ENCODE data around the gene ELMOD3. TPM values are rescaled to one million over a fixed set of nuclear protein-coding genes. Genes with fewer than 3 reads are reported as not detected.

Gene ELMOD3
- total RNA-seq, 1 experiment from 2014 or later = 10.3 TPM

DNA sequence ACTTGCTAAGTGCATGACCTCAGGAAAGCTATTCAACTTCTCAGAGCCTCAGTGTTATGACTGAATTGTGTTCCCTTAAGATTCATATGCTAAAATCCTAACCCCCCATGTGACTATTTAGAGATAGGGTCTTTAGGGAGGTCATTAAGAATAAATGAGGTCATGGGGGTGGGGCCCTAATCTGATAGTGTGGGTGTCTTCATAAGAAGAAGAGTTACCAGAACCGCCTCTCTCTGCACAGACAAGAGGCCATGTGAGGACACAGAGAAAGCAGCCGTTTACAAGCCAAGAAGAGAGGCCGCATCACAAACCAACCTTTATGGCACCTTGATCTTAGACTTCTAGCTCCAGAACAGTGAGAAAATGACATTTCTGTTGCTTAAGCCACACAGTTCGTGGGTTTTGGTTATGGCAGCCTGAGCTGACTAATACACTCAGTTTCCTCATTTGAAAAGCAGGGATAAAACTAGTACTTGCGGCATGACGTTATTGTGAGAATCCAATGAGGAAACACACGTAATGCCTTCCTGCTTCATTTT, 73.8 kb downstream of the ELMOD3 start:
- CTCF ChIA-PET = no interaction called here
- H3K4me3 ChIP-seq (ENCODE audit: low read depth, low read length) = no peak overlapping the region
- H3K27me3 ChIP-seq (replicated peaks; ENCODE audit: control insufficient read depth, insufficient read depth, low read length) = no peaks in the 10 kb centered on the region
- Mint-ChIP-seq H3K27ac (ENCODE audit: unreplicated experiment) (no peak overlapping the region), H3K27me3 (ENCODE audit: insufficient read depth, unreplicated experiment) (no peaks in the 10 kb centered on the region), H3K4me3 (ENCODE audit: unreplicated experiment) (no peak overlapping the region), H3K4me1 (ENCODE audit: low read depth, unreplicated experiment) (peaks cover 7% of the 10 kb centered on the region), H3K9me3 (ENCODE audit: unreplicated experiment) (no peaks in the 10 kb centered on the region), H3K36me3 (ENCODE audit: insufficient read depth, unreplicated experiment) (no peaks in the 10 kb centered on the region)
- H3K4me1 ChIP-seq = no peaks in the 10 kb centered on the region
- no peak for DNase-seq
- no peaks in the 10 kb centered on the region for H3K36me3 ChIP-seq (ENCODE audit: control insufficient read depth, insufficient read depth, low read length)
- no TSS peak for BruUV-seq (replicated peaks)
- no peak for TF ChIP-seq CTCF (IDR thresholded peaks at IDR 0.05; ENCODE audit: insufficient read depth in 1 of 2, low read depth in 1 of 2, low read length in 1 of 2, severe bottlenecking in 1 of 2, unreplicated experiment in 1 of 2)
- intact Hi-C loops (cut with micrococcal nuclease; ENCODE audit: unreplicated experiment) = no loop called here
- H3K9me3 ChIP-seq = no peaks in the 10 kb centered on the region
- POLR2A ChIA-PET = no interaction called here

DNA sequence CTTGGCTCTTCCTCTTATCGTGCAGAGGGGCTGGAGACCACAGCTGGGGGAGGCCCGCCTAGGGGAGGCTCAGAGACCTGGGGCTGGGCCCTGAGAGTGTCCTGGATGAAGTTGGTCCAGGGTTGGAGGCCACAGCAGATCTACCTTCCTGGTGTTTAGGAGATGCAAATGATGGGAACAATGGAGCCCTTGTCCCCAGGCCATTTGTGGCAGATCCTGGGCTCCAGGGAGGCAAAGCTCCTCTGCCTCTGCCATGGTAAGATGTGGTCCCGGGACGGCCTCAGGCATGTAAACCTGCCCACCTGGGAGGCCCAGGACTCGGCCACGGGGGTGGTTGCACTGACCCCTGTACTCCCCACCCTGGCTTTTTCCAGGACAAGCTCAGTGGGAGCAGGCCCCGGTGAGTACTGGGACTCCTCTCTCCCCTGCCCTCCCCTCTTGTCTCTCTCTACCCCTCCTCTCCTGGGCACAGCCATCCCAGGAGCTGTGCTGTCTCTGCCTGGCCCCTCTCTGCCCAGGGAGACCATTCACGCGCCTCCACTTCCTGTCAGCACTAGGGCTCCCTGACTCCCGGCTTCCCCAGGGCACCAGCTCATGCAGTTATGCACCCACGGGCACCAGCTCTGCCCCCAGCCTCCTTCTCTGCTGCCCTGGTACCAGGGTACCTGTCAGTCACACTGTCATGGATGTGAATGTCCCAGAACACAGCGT, 74.8 kb downstream of the ELMOD3 start:
- H3K27ac Mint-ChIP-seq (ENCODE audit: unreplicated experiment) = no peak overlapping the region
- no peak overlapping the region for H3K4me3 Mint-ChIP-seq (ENCODE audit: unreplicated experiment)
- ChIA-PET CTCF (no interaction called here), POLR2A (interaction anchor here (0.6 kb wide), 1 partner anchor 103 kb away, joined by 7 read pairs; no protein-coding TSS in a partner anchor)
- BruUV-seq (replicated peaks) = no TSS peak
- Histone ChIP-seq H3K36me3 (ENCODE audit: control insufficient read depth, insufficient read depth, low read length) (no peaks in the 10 kb centered on the region), H3K4me3 (ENCODE audit: low read depth, low read length) (no peak overlapping the region), H3K27me3 (replicated peaks; ENCODE audit: control insufficient read depth, insufficient read depth, low read length) (no peaks in the 10 kb centered on the region), H3K9me3 (no peaks in the 10 kb centered on the region), H3K4me1 (no peaks in the 10 kb centered on the region)
- DNase-seq = no peak
- H3K9me3 Mint-ChIP-seq (ENCODE audit: unreplicated experiment) = no peaks in the 10 kb centered on the region
- no peaks in the 10 kb centered on the region for H3K4me1 Mint-ChIP-seq (ENCODE audit: low read depth, unreplicated experiment)
- intact Hi-C loops (cut with micrococcal nuclease; ENCODE audit: unreplicated experiment) = no loop called here
- H3K27me3 Mint-ChIP-seq (ENCODE audit: insufficient read depth, unreplicated experiment) = no peaks in the 10 kb centered on the region
- no peak for TF ChIP-seq CTCF (IDR thresholded peaks at IDR 0.05; ENCODE audit: insufficient read depth in 1 of 2, low read depth in 1 of 2, low read length in 1 of 2, severe bottlenecking in 1 of 2, unreplicated experiment in 1 of 2)
- H3K36me3 Mint-ChIP-seq (ENCODE audit: insufficient read depth, unreplicated experiment) = no peaks in the 10 kb centered on the region

DNA sequence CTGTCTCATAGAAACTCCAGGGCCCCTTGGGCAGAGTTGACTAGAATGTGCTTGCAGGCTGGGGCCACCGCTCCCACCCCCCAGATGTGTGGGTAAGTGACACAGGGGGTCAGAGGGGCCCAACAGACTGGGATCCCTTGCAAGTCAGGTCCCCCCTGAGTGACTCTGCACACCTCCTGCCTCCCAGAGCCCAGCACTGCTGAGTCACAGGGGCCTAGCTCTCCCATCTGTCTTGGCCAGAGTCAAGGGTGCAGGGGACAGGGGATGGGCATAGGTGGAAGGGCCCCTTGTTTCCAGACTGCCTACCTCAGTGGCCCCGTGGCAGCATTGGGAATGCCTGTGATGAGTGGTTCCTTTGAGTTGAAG, 75.3 kb downstream of the ELMOD3 start:
- CTCF ChIA-PET = no interaction called here
- H3K27me3 Mint-ChIP-seq (ENCODE audit: insufficient read depth, unreplicated experiment) = no peaks in the 10 kb centered on the region
- Histone ChIP-seq H3K9me3 (no peaks in the 10 kb centered on the region), H3K4me1 (no peaks in the 10 kb centered on the region), H3K4me3 (ENCODE audit: low read depth, low read length) (no peak overlapping the region), H3K36me3 (ENCODE audit: control insufficient read depth, insufficient read depth, low read length) (no peaks in the 10 kb centered on the region), H3K27me3 (replicated peaks; ENCODE audit: control insufficient read depth, insufficient read depth, low read length) (no peaks in the 10 kb centered on the region)
- H3K4me1 Mint-ChIP-seq (ENCODE audit: low read depth, unreplicated experiment) = no peaks in the 10 kb centered on the region
- no peak for DNase-seq
- H3K4me3 Mint-ChIP-seq (ENCODE audit: unreplicated experiment) = no peak overlapping the region
- no peaks in the 10 kb centered on the region for H3K36me3 Mint-ChIP-seq (ENCODE audit: insufficient read depth, unreplicated experiment)
- H3K9me3 Mint-ChIP-seq (ENCODE audit: unreplicated experiment) = no peaks in the 10 kb centered on the region
- intact Hi-C loops (cut with micrococcal nuclease; ENCODE audit: unreplicated experiment) = no loop called here
- POLR2A ChIA-PET = no interaction called here
- no peak for TF ChIP-seq CTCF (IDR thresholded peaks at IDR 0.05; ENCODE audit: insufficient read depth in 1 of 2, low read depth in 1 of 2, low read length in 1 of 2, severe bottlenecking in 1 of 2, unreplicated experiment in 1 of 2)
- no peak overlapping the region for H3K27ac Mint-ChIP-seq (ENCODE audit: unreplicated experiment)
- no TSS peak for BruUV-seq (replicated peaks)

Data from Caco-2 (cell line).